HCT116 (cell line): Measurements from ENCODE around the gene SERPINF2. TPM values are rescaled to one million over a fixed set of nuclear protein-coding genes. Genes with fewer than 3 reads are reported as not detected.

ENCODE experiments used
- ATAC-seq: fragments of 200-7000 bp; cut with Tn5 transposase; 2 replicates; pipeline ENCODE4 v1.9.1; 2020; ENCODE audit warnings: mild to moderate bottlenecking, moderate library complexity
- BruUV-seq: library from RNA; stranded (reverse); fragments of 400-500 nt; replicated peaks from 2 replicates; lab custom pipeline; 2021; lab: Mats Ljungman, UMichigan
- CTCF ChIA-PET: fragments of 300-600 bp; sonication (Branson Sonifier 250); formaldehyde crosslinking; loops from one replicate; lab custom pipeline; 2021; ENCODE audit warnings: antibody characterized with exemption; lab: Charles Lee
- POLR2A ChIA-PET: fragments of 300-600, 350-600 bp; sonication (Branson Sonifier 250); formaldehyde crosslinking; loops from one replicate; lab custom pipeline; 2021; ENCODE audit warnings: antibody characterized with exemption; lab: Charles Lee
- RAD21 ChIA-PET, 2 experiments: fragments of 300-600 bp; sonication (Branson Sonifier 250); formaldehyde crosslinking; loops; one replicate each; lab custom pipeline; 2023; ENCODE audit warnings: low total read pairs in 2 of 2; ENCODE audit not compliant: uncharacterized antibody in 2 of 2, unreplicated experiment in 2 of 2, low non-redundant PET in 1 of 2; lab: Charles Lee
- DNase-seq: peaks from one replicate; pipeline ENCODE4 v3.0.0-alpha.2; 2010; ENCODE audit warnings: low read depth, low spot score
- H2AFZ ChIP-seq: fragments of 200-600 bp; shearing (Covaris generic), sonication (generic); 2 replicates; pipeline ENCODE4 v1.6.1; 2017; ENCODE audit warnings: low read depth, mixed run types, mixed read lengths, antibody characterized with exemption, low read length; ENCODE audit not compliant: poor library complexity, severe bottlenecking
- H3K27ac ChIP-seq: 2 replicates; pipeline ENCODE4 v1.5.1; 2012; ENCODE audit warnings: low read depth, low read length
- H3K27me3 ChIP-seq: fragments of 200-600 bp; sonication (generic); 2 replicates; pipeline ENCODE4 v1.6.1; 2016; ENCODE audit warnings: mixed run types, low read length, mixed read lengths; ENCODE audit not compliant: insufficient read depth
- H3K36me3 ChIP-seq, 2 experiments: fragments of 200-500 bp in 1 of 2; fragments of 200-600 bp in 1 of 2; sonication (Bioruptor generic) in 1 of 2; sonication (generic) in 1 of 2; 2 replicates each; pipeline versions ENCODE4 v1.5.1 to v1.6.1; 2014 to 2016; ENCODE audit warnings: low read length in 2 of 2, inconsistent platforms in 1 of 2, mixed read lengths in 1 of 2, mixed run types in 1 of 2; ENCODE audit not compliant: insufficient read depth in 2 of 2, control insufficient read depth in 1 of 2
- H3K4me1 ChIP-seq, 2 experiments: fragments of 200-600 bp in 1 of 2; sonication (generic) in 1 of 2; 2 replicates each; pipeline versions ENCODE4 v1.5.1 to v1.6.1; 2012 to 2017; ENCODE audit warnings: low read length in 2 of 2, inconsistent platforms in 1 of 2, mild to moderate bottlenecking in 1 of 2, mixed read lengths in 1 of 2, mixed run types in 1 of 2, moderate library complexity in 1 of 2; ENCODE audit not compliant: insufficient read depth in 2 of 2, control insufficient read depth in 1 of 2
- H3K4me2 ChIP-seq: fragments of 200-600 bp; sonication (generic); 2 replicates; pipeline ENCODE4 v1.6.1; 2017; ENCODE audit warnings: mixed run types, low read length, mixed read lengths
- H3K4me3 ChIP-seq, 2 experiments: fragments of 200-600 bp in 1 of 2; sonication (generic) in 1 of 2; replicated peaks in 1 of 2; 2 replicates each; pipeline ENCODE4 v1.5.1; 2011 to 2016; ENCODE audit warnings: low read length in 2 of 2, control low read depth in 1 of 2, low read depth in 1 of 2, mild to moderate bottlenecking in 1 of 2, mixed read lengths in 1 of 2, mixed run types in 1 of 2
- H3K79me2 ChIP-seq: fragments of 200-600 bp; sonication (generic); 2 replicates; pipeline ENCODE4 v1.6.1; 2017; ENCODE audit warnings: mild to moderate bottlenecking, mixed run types, low read length, moderate library complexity, mixed read lengths; ENCODE audit not compliant: insufficient read depth
- H3K9ac ChIP-seq: fragments of 200-600 bp; sonication (generic); 2 replicates; pipeline ENCODE4 v1.6.1; 2016; ENCODE audit warnings: low read length, mixed read lengths
- H3K9me2 ChIP-seq: fragments of 200-600 bp; sonication (generic), shearing (Covaris generic); 2 replicates; pipeline ENCODE4 v1.6.1; 2017; ENCODE audit warnings: mixed run types, mild to moderate bottlenecking, moderate library complexity; ENCODE audit not compliant: insufficient read depth
- H3K9me3 ChIP-seq, 2 experiments: fragments of 200-500 bp in 1 of 2; fragments of 200-600 bp in 1 of 2; sonication (Bioruptor generic) in 1 of 2; sonication (generic) in 1 of 2; 2 replicates each; pipeline ENCODE4 v1.6.1; 2014 to 2017; ENCODE audit warnings: low read length in 2 of 2, mixed read lengths in 2 of 2, inconsistent platforms in 1 of 2, low read depth in 1 of 2, mild to moderate bottlenecking in 1 of 2, mixed run types in 1 of 2, moderate library complexity in 1 of 2; ENCODE audit not compliant: control insufficient read depth in 1 of 2, insufficient read depth in 1 of 2
- H4K20me1 ChIP-seq: fragments of 200-600 bp; sonication (generic), shearing (Covaris generic); 2 replicates; pipeline ENCODE4 v1.6.1; 2017; ENCODE audit warnings: mixed run types, mild to moderate bottlenecking, moderate library complexity; ENCODE audit not compliant: insufficient read depth
- CBX3 ChIP-seq: IDR thresholded peaks from 2 replicates; pipeline ENCODE4 v1.6.1; 2012; ENCODE audit warnings: low read depth
- CEBPB ChIP-seq: IDR thresholded peaks from 2 replicates; pipeline ENCODE4 v1.6.1; 2012; ENCODE audit warnings: low read depth
- EGR1 ChIP-seq: IDR thresholded peaks from 2 replicates; pipeline ENCODE4 v1.6.1; 2012; ENCODE audit warnings: low read depth
- ELF1 ChIP-seq: IDR thresholded peaks from 2 replicates; pipeline ENCODE4 v1.6.1; 2012; ENCODE audit warnings: low read depth, borderline replicate concordance
- EZH2 ChIP-seq: fragments of 200-600 bp; sonication (generic); IDR thresholded peaks from 2 replicates; pipeline ENCODE4 v1.6.1; 2017; ENCODE audit warnings: antibody characterized with exemption, mixed run types
- EZH2phosphoT487 ChIP-seq: fragments of 200-600 bp; IDR thresholded peaks from 2 replicates; pipeline ENCODE4 v1.6.1; 2018; ENCODE audit warnings: antibody characterized with exemption, borderline replicate concordance
- FOSL1 ChIP-seq: IDR thresholded peaks from 2 replicates; pipeline ENCODE4 v1.6.1; 2012; ENCODE audit warnings: low read depth
- JUND ChIP-seq: IDR thresholded peaks from 2 replicates; pipeline ENCODE4 v1.6.1; 2012
- POLR2A ChIP-seq: IDR thresholded peaks from 2 replicates; pipeline ENCODE4 v1.7.0; 2011; ENCODE audit warnings: borderline replicate concordance; ENCODE audit not compliant: insufficient read depth, insufficient read length; ENCODE audit errors: extremely low read depth
- POLR2AphosphoS5 ChIP-seq: IDR thresholded peaks from 2 replicates; pipeline ENCODE4 v1.6.1; 2011; ENCODE audit warnings: mild to moderate bottlenecking, low read depth, low read length, moderate library complexity
- RAD21 ChIP-seq: IDR thresholded peaks from 2 replicates; pipeline ENCODE4 v1.6.1; 2012; ENCODE audit warnings: low read depth, mild to moderate bottlenecking
- SRF ChIP-seq: IDR thresholded peaks from 2 replicates; pipeline ENCODE4 v1.6.1; 2012; ENCODE audit warnings: low read depth
- YY1 ChIP-seq: IDR thresholded peaks from 2 replicates; pipeline ENCODE4 v1.6.1; 2011; ENCODE audit warnings: low read length, low read depth, moderate library complexity, mild to moderate bottlenecking; ENCODE audit not compliant: insufficient replicate concordance; ENCODE audit errors: extremely low read depth
- ZFX ChIP-seq: fragments of 450-650 bp; IDR thresholded peaks from 2 replicates; pipeline ENCODE4 v1.6.1; 2017
- intact Hi-C: fragments of 100-400 bp; cut with micrococcal nuclease; formaldehyde crosslinking; loops from 2 replicates; pipeline ENCODE4 v1.10.0; 2022
- total RNA-seq: library from RNA; stranded (reverse); gene quantifications from one replicate; pipeline ENCODE4 v1.2.1, GENCODE V29; 2021; ENCODE audit not compliant: unreplicated experiment
- TF ChIP-seq, protein P1 (sequence below): IDR thresholded peaks from 2 replicates; pipeline ENCODE4 v1.6.1; 2012; ENCODE audit warnings: low read depth
- TF ChIP-seq, protein P2 (sequence below), 3 experiments: fragments of 200-600 bp in 1 of 3; sonication (generic) in 1 of 3; IDR thresholded peaks in 2 of 3; conservative IDR thresholded peaks in 1 of 3; 2 replicates each; pipeline ENCODE4 v1.5.1; 2012 to 2017; ENCODE audit warnings: low read depth in 2 of 3, low read length in 2 of 3, antibody characterized with exemption in 1 of 3, borderline replicate concordance in 1 of 3, control low read depth in 1 of 3, mild to moderate bottlenecking in 1 of 3, mixed read lengths in 1 of 3, mixed run types in 1 of 3, moderate library complexity in 1 of 3; ENCODE audit not compliant: insufficient read depth in 1 of 3
- TF ChIP-seq, protein P3 (sequence below): IDR thresholded peaks from 2 replicates; pipeline ENCODE4 v1.6.1; 2012
- TF ChIP-seq, protein P4 (sequence below): IDR thresholded peaks from 2 replicates; pipeline ENCODE4 v1.6.1; 2012

The SERPINF2 gene
- total RNA-seq, 1 experiment from 2014 or later = 2.5 TPM

DNA sequence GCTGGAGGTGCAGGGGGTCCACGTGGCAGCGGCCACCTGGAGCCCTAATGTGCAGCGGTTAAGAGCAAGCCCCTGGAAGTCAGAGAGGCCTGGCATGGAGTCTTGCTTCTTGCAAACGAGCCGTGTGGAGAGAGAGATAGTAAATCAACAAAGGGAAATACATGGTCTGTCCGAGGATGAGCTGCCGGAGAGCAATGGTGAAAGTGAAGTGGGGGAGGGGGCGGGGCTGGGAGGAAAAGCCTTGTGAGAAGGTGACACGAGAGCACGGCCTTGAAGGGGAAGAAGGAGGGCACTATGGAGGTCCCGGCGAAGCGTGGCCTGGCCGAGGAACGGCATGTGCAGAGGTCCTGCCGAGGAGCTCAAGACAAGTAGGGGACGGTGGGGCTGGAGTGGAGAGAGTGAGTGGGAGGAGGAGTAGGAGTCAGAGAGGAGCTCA, 13.2 kb downstream of the SERPINF2 start:
- DNase-seq = no peak
- Histone ChIP-seq H3K4me2 (no peak overlapping the region), H4K20me1 (no peaks in the 10 kb centered on the region), H3K27ac (no peak overlapping the region), H3K4me3 (no peak overlapping the region), H3K79me2 (no peaks in the 10 kb centered on the region), H3K9ac (no peak overlapping the region), H3K4me1 (peaks cover 0 to 16% of the 10 kb centered on the region in 2 experiments; a peak in 3 of 4 replicates), H2AFZ (no peak overlapping the region), H3K36me3 (no peaks in the 10 kb centered on the region), H3K27me3 (no peaks in the 10 kb centered on the region), H3K9me2 (no peaks in the 10 kb centered on the region), H3K9me3 (no peaks in the 10 kb centered on the region)
- no peak for TF ChIP-seq ELF1
- TF ChIP-seq ZFX = no peak
- no peak for TF ChIP-seq CBX3
- TF ChIP-seq, protein P1, sequence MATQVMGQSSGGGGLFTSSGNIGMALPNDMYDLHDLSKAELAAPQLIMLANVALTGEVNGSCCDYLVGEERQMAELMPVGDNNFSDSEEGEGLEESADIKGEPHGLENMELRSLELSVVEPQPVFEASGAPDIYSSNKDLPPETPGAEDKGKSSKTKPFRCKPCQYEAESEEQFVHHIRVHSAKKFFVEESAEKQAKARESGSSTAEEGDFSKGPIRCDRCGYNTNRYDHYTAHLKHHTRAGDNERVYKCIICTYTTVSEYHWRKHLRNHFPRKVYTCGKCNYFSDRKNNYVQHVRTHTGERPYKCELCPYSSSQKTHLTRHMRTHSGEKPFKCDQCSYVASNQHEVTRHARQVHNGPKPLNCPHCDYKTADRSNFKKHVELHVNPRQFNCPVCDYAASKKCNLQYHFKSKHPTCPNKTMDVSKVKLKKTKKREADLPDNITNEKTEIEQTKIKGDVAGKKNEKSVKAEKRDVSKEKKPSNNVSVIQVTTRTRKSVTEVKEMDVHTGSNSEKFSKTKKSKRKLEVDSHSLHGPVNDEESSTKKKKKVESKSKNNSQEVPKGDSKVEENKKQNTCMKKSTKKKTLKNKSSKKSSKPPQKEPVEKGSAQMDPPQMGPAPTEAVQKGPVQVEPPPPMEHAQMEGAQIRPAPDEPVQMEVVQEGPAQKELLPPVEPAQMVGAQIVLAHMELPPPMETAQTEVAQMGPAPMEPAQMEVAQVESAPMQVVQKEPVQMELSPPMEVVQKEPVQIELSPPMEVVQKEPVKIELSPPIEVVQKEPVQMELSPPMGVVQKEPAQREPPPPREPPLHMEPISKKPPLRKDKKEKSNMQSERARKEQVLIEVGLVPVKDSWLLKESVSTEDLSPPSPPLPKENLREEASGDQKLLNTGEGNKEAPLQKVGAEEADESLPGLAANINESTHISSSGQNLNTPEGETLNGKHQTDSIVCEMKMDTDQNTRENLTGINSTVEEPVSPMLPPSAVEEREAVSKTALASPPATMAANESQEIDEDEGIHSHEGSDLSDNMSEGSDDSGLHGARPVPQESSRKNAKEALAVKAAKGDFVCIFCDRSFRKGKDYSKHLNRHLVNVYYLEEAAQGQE = no peak
- no peak for TF ChIP-seq FOSL1
- TF ChIP-seq RAD21 = no peak
- no peak for TF ChIP-seq EZH2
- TF ChIP-seq POLR2A = no peak
- no peak for TF ChIP-seq EGR1
- TF ChIP-seq, protein P2, sequence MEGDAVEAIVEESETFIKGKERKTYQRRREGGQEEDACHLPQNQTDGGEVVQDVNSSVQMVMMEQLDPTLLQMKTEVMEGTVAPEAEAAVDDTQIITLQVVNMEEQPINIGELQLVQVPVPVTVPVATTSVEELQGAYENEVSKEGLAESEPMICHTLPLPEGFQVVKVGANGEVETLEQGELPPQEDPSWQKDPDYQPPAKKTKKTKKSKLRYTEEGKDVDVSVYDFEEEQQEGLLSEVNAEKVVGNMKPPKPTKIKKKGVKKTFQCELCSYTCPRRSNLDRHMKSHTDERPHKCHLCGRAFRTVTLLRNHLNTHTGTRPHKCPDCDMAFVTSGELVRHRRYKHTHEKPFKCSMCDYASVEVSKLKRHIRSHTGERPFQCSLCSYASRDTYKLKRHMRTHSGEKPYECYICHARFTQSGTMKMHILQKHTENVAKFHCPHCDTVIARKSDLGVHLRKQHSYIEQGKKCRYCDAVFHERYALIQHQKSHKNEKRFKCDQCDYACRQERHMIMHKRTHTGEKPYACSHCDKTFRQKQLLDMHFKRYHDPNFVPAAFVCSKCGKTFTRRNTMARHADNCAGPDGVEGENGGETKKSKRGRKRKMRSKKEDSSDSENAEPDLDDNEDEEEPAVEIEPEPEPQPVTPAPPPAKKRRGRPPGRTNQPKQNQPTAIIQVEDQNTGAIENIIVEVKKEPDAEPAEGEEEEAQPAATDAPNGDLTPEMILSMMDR (IDR thresholded peaks at IDR 0.05 in 2 of 3, conservative IDR thresholded peaks at IDR 0.05 in 1 of 3; ENCODE audit: borderline replicate concordance in 1 of 3, insufficient read depth in 1 of 3, low read depth in 2 of 3, low read length in 2 of 3) = no peak
- no peak for TF ChIP-seq JUND
- no peak for TF ChIP-seq EZH2phosphoT487
- TF ChIP-seq, protein P3, sequence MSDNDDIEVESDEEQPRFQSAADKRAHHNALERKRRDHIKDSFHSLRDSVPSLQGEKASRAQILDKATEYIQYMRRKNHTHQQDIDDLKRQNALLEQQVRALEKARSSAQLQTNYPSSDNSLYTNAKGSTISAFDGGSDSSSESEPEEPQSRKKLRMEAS = no peak
- no peak for TF ChIP-seq SRF
- TF ChIP-seq POLR2AphosphoS5 = no peak
- no peak for TF ChIP-seq YY1
- no peak for TF ChIP-seq CEBPB
- TF ChIP-seq, protein P4, sequence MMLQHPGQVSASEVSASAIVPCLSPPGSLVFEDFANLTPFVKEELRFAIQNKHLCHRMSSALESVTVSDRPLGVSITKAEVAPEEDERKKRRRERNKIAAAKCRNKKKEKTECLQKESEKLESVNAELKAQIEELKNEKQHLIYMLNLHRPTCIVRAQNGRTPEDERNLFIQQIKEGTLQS = no peak
- POLR2A ChIA-PET = interaction anchor here (2.6 kb wide), 1 partner anchor 39 kb away, joined by 6 read pairs; no protein-coding TSS in a partner anchor
- no peak for ATAC-seq
- CTCF ChIA-PET = no interaction called here
- intact Hi-C loops = no loop called here
- RAD21 ChIA-PET = no interaction called here
- no TSS peak for BruUV-seq
